GM12874 (cell line): Measurements from ENCODE around the gene PRKAA1.

Experiments
- TF ChIP-seq, protein P1 (sequence below): IDR thresholded peaks from 2 replicates; pipeline ENCODE4 v1.5.1; 2011; ENCODE audit warnings: low read depth, mild to moderate bottlenecking, control low read depth, low read length, moderate library complexity; ENCODE audit not compliant: insufficient read depth

Gene PRKAA1

DNA sequence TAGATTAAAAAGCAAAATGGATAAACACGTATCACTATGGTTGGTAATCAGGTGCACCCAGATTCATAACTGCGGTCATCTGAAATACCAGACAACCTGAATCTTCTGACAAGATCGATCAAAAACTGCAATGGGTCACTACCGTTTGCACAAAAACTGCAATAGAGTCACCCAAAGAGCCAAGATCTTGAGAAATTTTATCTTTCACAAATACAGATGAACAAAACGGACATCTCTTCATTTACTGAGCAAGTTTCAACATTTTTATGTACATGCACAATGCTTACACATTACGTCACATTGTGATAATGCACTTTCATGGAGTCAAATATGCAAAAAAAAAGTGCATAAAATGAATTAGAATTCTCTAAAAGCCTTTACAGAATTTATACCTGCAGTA, 18.6 kb downstream of the PRKAA1 start:
- TF ChIP-seq, protein P1, sequence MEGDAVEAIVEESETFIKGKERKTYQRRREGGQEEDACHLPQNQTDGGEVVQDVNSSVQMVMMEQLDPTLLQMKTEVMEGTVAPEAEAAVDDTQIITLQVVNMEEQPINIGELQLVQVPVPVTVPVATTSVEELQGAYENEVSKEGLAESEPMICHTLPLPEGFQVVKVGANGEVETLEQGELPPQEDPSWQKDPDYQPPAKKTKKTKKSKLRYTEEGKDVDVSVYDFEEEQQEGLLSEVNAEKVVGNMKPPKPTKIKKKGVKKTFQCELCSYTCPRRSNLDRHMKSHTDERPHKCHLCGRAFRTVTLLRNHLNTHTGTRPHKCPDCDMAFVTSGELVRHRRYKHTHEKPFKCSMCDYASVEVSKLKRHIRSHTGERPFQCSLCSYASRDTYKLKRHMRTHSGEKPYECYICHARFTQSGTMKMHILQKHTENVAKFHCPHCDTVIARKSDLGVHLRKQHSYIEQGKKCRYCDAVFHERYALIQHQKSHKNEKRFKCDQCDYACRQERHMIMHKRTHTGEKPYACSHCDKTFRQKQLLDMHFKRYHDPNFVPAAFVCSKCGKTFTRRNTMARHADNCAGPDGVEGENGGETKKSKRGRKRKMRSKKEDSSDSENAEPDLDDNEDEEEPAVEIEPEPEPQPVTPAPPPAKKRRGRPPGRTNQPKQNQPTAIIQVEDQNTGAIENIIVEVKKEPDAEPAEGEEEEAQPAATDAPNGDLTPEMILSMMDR, result no peak

DNA sequence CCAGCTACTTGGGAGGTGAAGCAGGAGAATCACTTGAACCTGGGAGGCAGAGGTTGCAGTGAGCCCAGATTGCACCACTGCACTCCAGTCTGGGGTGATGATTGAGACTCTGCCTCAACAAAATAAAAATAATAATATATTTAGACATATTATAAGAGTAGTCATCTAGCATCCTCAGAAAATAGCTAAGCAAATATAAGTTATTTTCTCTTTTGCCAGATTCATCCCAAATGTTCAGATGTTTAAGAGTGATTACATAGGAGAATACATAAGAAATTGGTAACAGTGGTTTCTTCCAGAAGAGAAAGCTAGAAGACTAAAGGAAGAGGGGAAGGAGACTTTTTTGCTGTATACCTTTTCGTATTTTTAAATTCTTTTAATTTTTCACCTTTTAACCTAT, 20.0 kb downstream of the PRKAA1 start:
- TF ChIP-seq, protein P1, result no peak

DNA sequence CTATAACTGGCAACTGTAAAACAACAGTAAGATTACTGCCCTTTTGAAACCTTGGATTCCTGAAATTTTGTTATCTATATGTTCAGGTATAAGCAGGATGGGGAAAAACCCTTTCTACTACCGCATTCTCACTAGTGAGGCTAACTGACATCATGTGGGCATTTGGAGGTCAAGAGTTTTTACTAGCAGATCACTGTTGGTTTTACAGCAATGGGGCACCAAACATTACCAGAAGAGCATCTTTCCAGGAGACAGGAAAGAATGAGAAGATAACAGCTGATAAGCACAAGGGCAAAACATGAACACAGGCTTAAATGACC, 21.6 kb downstream of the PRKAA1 start:
- TF ChIP-seq, protein P1, result no peak

DNA sequence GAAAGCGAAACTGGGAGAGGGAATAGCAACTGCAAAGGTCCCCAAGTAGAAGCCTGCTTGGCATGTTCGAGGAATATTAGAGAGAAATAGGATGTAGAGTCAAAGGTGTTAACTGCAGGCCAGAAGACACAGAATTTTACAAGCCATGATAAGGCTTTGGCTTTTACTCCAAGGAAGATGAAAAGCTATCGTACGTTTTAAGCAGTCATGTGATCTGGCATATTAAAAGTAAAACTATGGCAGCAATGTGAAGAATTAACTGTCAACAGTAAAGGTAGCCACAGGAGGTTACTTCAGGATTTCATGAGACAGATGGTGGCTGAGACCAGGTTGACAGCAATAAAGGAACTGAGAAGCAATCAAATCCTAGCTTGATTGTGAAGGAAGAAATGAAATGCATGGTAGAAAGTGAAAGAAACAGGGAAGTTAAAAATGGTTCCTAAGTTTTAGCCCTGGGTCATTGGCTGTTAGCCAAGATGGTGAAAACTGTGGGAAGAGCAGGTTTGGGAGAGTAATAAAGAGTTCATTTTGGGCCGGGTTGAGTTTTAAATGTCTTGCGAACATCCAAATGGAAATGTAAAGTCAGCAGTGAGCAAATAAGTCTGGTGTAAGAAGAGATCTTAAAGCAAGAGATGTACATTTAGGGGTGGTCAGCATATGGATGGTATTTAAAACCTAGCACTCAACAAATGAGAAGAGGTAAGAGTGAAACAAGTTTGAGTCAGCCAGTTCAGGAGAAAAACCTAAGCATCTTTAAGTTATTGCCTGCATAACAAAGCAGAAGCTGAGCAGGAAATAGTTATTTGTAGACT, 22.1 kb downstream of the PRKAA1 start:
- TF ChIP-seq, protein P1, result no peak

DNA sequence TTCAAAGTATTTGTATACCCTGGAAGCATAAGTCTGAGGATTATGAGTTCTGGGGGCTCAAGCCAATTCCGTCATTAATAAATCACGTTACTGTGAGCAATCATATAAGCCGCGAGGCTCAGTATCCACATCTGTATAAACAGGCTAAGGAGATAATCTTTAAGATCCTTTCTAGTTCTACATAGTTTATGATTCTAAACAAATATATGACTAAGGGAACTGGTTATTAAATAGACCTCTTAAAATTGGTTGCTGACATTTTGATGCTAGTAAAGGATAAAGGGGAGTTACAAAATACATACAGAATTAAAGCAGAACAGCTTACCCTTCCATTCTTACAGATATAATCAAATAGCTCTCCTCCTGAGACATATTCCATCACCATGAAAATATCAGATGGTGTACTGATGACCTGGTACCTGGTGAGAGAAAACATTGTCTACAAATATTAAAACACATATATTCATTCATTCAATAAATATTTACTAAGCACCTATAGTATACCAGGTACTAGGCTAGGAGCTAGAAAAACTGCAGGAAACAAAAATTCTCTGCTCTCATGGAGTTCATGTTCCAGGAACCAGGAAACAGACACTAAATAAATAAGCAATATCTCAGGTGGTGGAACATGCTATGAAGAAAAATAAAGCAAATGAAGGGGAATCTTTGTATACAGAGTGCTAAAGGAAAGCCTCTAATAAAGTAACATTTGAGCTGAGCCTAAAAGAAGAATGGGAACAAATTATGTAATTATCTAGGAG, 22.9 kb downstream of the PRKAA1 start:
- TF ChIP-seq, protein P1, result no peak

DNA sequence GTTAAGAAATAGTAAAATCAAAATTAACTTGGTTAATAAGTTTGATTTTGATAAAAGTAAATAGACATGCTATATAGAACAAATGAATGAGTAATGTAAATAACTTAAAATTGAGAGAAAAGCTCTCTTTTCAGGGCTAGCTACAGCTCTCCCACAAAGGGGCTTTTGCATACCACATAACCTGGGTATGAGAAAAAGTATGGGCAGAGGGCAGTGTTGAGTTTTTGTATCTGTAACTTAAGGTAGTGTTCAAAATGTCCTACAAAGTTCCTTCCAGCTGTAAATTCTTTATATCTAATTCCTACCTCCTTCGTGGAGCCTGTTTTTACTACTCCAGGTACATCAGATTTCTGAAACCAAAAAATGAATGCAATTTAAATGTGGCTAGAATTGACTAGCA, 23.6 kb downstream of the PRKAA1 start:
- TF ChIP-seq, protein P1, result no peak

DNA sequence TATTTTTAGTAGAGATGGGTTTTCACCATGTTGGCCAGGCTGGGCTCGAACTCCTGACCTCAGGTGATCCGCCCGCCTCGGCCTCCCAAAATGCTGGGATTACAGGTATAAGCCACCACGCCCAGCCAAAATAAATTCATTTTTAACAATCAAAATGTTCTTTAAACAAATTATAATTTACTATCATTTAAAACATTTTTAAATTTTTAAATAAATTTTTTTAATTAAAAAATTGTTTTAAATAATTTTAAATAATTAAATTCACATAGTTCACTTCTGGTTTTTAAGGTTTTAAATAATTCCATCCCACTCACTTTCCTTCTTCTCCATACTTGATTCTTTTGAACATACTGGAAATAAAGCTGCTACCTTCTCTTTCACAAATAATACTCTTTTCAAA, 27.4 kb downstream of the PRKAA1 start:
- TF ChIP-seq, protein P1, result no peak
